BJ (cell line): ENCODE data around the gene SMOC2. TPM values are rescaled to one million over a fixed set of nuclear protein-coding genes. Genes with fewer than 3 reads are reported as not detected.

Experiments
- CTCF ChIA-PET: fragments of 350-600 bp; formaldehyde crosslinking; extraction: SDS; loops from one replicate; lab custom pipeline; 2021; ENCODE audit warnings: antibody characterized with exemption, inconsistent platforms; lab: Yijun Ruan, JAX
- POLR2A ChIA-PET: fragments of 300-600 bp; sonication (Branson Sonifier 250); formaldehyde crosslinking; extraction: SDS; loops from one replicate; lab custom pipeline; 2021; ENCODE audit warnings: antibody characterized with exemption; lab: Charles Lee
- DNase-seq: peaks from one replicate; pipeline ENCODE4 v3.0.0-alpha.2; 2011; ENCODE audit warnings: low read depth
- H3K27me3 ChIP-seq: 2 replicates; pipeline ENCODE4 v1.6.0; 2011; ENCODE audit warnings: low read length; ENCODE audit not compliant: control insufficient read depth, insufficient read depth
- H3K36me3 ChIP-seq: 2 replicates; pipeline ENCODE4 v1.5.1; 2011; ENCODE audit warnings: low read length; ENCODE audit not compliant: control insufficient read depth, insufficient read depth
- H3K4me3 ChIP-seq: 2 replicates; pipeline ENCODE4 v1.5.1; 2011; ENCODE audit warnings: low read depth, mild to moderate bottlenecking, control low read depth, low read length
- CTCF ChIP-seq: IDR thresholded peaks from 2 replicates; pipeline ENCODE4 v1.5.1; 2011; ENCODE audit warnings: low read depth, mild to moderate bottlenecking, control low read depth, inconsistent platforms, low read length, moderate library complexity; ENCODE audit not compliant: insufficient read depth
- polyA plus RNA-seq: library from polyadenylated mRNA; depleted of rRNA; stranded (reverse); fragments of >200 nt; gene quantifications from 2 replicates; pipeline ENCODE4 v1.2.3, GENCODE V29; 2011

The SMOC2 gene
- polyA plus RNA-seq, 1 experiment, result not detected

- ChIA-PET POLR2A (no interaction called here), CTCF (no interaction called here)
- no peak for DNase-seq
- no peak for TF ChIP-seq CTCF
- H3K4me3 ChIP-seq, result no peak overlapping the region
- no peaks in the 10 kb centered on the region for H3K27me3 ChIP-seq
- H3K36me3 ChIP-seq, result no peaks in the 10 kb centered on the region
These were observed 140.7 kb downstream of the SMOC2 start for GRCh38 chr6:168581706-168582105.

GRCh38 chr6:168582571-168582981 is 141.6 kb downstream of the SMOC2 start:
- TF ChIP-seq CTCF, result no peak
- no peaks in the 10 kb centered on the region for H3K27me3 ChIP-seq
- no peak for DNase-seq
- H3K36me3 ChIP-seq, result no peaks in the 10 kb centered on the region
- ChIA-PET CTCF (no interaction called here), POLR2A (no interaction called here)
- no peak overlapping the region for H3K4me3 ChIP-seq

GRCh38 chr6:168583126-168583525 is 142.1 kb downstream of the SMOC2 start:
- TF ChIP-seq CTCF, result no peak
- H3K4me3 ChIP-seq, result no peak overlapping the region
- POLR2A ChIA-PET, result no interaction called here
- no peak for DNase-seq
- H3K27me3 ChIP-seq, result no peaks in the 10 kb centered on the region
- CTCF ChIA-PET, result no interaction called here
- H3K36me3 ChIP-seq, result no peaks in the 10 kb centered on the region

GRCh38 chr6:168583821-168584220 is 142.8 kb downstream of the SMOC2 start:
- ChIA-PET CTCF (no interaction called here), POLR2A (no interaction called here)
- H3K4me3 ChIP-seq, result no peak overlapping the region
- TF ChIP-seq CTCF, result no peak
- no peaks in the 10 kb centered on the region for H3K36me3 ChIP-seq
- DNase-seq, result no peak
- H3K27me3 ChIP-seq, result no peaks in the 10 kb centered on the region

GRCh38 chr6:168584249-168584648 is 143.3 kb downstream of the SMOC2 start:
- TF ChIP-seq CTCF, result no peak
- no peak for DNase-seq
- no peak overlapping the region for H3K4me3 ChIP-seq
- POLR2A ChIA-PET, result no interaction called here
- no peaks in the 10 kb centered on the region for H3K27me3 ChIP-seq
- no peaks in the 10 kb centered on the region for H3K36me3 ChIP-seq
- CTCF ChIA-PET, result no interaction called here
